ENCODE results near the gene PPM1L. TPM values are rescaled to one million over a fixed set of nuclear protein-coding genes. Genes with fewer than 3 reads are reported as not detected.
A peak's percentile ranks its signal among the peaks of the same experiment; 100 is the strongest.

Gene PPM1L
- total and polyA plus RNA-seq, 7 donors, result 6.2 to 76.1 (median 66.0) TPM

DNA sequence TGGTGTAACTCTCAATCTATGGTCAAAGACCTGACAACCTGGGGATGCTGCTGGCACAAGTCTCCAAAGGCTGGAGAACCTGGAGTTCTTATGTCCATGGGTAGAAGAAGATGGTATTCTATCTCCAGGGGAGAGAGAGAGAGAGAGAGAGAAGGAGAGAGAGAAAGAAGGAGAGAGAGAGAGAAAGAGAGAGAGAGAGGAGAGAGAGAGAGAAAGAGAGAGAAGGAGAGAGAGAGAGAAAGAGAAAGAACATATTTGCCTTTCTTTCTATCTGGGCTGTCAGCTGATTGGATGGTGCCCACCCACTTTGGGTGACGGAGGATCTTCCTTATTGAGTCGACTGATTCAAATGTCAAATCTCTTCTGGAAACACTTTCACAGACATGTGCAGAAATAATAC is 84.6 kb downstream of the PPM1L start:
- TF ChIP-seq, protein P1, sequence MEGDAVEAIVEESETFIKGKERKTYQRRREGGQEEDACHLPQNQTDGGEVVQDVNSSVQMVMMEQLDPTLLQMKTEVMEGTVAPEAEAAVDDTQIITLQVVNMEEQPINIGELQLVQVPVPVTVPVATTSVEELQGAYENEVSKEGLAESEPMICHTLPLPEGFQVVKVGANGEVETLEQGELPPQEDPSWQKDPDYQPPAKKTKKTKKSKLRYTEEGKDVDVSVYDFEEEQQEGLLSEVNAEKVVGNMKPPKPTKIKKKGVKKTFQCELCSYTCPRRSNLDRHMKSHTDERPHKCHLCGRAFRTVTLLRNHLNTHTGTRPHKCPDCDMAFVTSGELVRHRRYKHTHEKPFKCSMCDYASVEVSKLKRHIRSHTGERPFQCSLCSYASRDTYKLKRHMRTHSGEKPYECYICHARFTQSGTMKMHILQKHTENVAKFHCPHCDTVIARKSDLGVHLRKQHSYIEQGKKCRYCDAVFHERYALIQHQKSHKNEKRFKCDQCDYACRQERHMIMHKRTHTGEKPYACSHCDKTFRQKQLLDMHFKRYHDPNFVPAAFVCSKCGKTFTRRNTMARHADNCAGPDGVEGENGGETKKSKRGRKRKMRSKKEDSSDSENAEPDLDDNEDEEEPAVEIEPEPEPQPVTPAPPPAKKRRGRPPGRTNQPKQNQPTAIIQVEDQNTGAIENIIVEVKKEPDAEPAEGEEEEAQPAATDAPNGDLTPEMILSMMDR (IDR thresholded peaks at IDR 0.05), result no peak
- no peak overlapping the region for H3K4me3 ChIP-seq
- WGBS, 3 donors, result 52 to 71% (median 55%) methylated on average over 2 of the region's 2 CpGs

DNA sequence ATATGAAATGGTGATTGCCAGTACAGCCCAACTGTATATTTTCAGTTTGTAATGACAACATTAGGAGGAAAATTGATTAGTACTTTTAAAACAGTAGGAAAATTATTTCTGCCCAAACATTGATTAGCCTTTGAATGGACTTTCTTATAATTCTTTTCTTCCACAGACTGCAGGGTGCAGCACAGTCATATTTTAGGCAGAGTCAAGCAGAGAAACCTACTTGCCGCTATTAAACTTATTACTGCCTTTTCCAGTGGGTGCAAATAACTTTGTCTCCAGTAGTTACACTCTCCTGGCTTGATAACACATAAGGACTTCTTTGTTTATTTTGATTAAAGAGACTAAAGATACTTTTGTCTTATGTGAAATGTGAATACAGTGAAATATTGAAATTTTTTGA is 85.4 kb downstream of the PPM1L start:
- H3K4me1 ChIP-seq, result peaks cover 35% of the 10 kb centered on the region
- intact Hi-C loops (cut with DNase I), result loop anchor here in 1 of 2 donors (5.0 kb wide), 2 partner anchors 41 to 101 kb away; no protein-coding TSS in a partner anchor
- TF ChIP-seq, protein P1 (IDR thresholded peaks at IDR 0.05), result peak; percentile 18
- peak overlapping the region; percentile 71 for H3K27ac ChIP-seq
- no peaks in the 10 kb centered on the region for H3K27me3 ChIP-seq (ENCODE audit: insufficient read depth in 3 of 3, low read length in 2 of 3)
- no peaks in the 10 kb centered on the region for H3K9me3 ChIP-seq
- DNase-seq, result no peak
- no peak overlapping the region for H3K4me3 ChIP-seq
- peak in 3 of 4 donors; percentile 47 to 61 (median 53) for ATAC-seq
- WGBS, 3 donors, result 75 to 81% (median 79%) methylated on average over 1 of the region's 1 CpG
- H3K36me3 ChIP-seq (ENCODE audit: insufficient read depth in 1 of 2, low read depth in 1 of 2), result no peaks in the 10 kb centered on the region

More for the DNA sequence above, 84.6 kb downstream of the PPM1L start:
- H3K36me3 ChIP-seq (ENCODE audit: insufficient read depth in 1 of 2, low read depth in 1 of 2), result no peaks in the 10 kb centered on the region
- ATAC-seq, result no peak
- intact Hi-C loops (cut with DNase I), result loop anchor here in 1 of 2 donors (5.0 kb wide), 2 partner anchors 42 to 102 kb away; no protein-coding TSS in a partner anchor
- no peaks in the 10 kb centered on the region for H3K27me3 ChIP-seq (ENCODE audit: insufficient read depth in 3 of 3, low read length in 2 of 3)
- no peaks in the 10 kb centered on the region for H3K9me3 ChIP-seq
- peak overlapping the region; percentile 71 for H3K27ac ChIP-seq
- DNase-seq, result no peak
- peaks cover 30% of the 10 kb centered on the region for H3K4me1 ChIP-seq

DNA sequence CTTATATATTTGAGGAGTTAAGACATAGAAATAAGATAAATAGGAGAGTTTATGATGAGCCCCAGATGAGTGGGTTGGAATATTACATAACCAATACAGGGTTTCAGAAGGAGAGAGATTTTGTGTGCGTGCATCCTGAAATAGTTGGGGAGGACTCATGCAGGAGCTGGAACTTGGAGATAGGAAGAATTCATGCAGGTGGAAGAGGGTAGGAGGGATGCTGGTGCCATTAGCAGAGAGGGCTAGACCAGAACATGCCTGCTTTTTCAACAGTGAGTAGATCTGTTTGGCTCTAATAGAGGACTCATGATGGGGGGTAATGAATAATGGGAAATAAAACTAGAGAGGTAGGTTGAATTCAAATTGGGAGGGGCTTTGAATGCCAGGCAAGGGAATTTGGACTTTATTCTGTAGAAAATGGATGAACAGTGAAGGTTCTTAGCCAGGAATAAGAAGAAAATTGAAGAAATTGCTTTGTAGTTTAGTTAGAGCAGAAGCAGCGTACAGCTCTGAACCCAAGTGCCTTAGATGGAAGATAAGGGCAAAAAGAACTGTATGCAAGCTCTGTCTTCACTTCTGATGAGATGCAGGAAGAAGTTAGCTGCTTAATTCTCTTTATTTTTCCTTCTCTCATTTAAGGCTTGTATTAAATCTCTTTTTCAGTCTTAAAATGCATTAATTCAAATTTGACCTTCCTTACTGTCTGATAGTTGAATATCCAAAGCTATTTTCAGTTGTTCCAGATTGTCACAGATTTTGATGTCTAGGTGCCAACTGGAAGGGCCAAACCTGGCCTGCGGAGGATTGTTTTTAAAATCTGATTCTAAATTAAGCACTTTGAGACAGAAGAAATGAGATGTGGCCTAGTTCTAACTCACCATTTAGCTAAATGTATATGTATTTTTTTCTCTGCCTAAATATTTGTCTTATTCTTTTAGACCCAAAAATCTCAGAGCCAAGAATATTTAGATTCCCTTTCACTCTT is 86.3 kb downstream of the PPM1L start:
- DNase-seq (no peak), ATAC-seq (peak in 3 of 4 donors; percentile 40 to 70 (median 45))
- Histone ChIP-seq H3K9me3 (no peaks in the 10 kb centered on the region), H3K27ac (peak overlapping the region; percentile 71), H3K27me3 (ENCODE audit: insufficient read depth in 3 of 3, low read length in 2 of 3) (no peaks in the 10 kb centered on the region), H3K4me3 (peak overlapping the region; percentile 36), H3K4me1 (peaks cover 37% of the 10 kb centered on the region), H3K36me3 (ENCODE audit: insufficient read depth in 1 of 2, low read depth in 1 of 2) (no peaks in the 10 kb centered on the region)
- TF ChIP-seq, protein P1 (IDR thresholded peaks at IDR 0.05), result no peak
- WGBS, 3 donors, result 56 to 72% (median 60%) methylated on average over 3 of the region's 3 CpGs
- intact Hi-C loops (cut with DNase I), result loop anchor here in 1 of 2 donors (5.0 kb wide), 2 partner anchors 40 to 100 kb away; no protein-coding TSS in a partner anchor

DNA sequence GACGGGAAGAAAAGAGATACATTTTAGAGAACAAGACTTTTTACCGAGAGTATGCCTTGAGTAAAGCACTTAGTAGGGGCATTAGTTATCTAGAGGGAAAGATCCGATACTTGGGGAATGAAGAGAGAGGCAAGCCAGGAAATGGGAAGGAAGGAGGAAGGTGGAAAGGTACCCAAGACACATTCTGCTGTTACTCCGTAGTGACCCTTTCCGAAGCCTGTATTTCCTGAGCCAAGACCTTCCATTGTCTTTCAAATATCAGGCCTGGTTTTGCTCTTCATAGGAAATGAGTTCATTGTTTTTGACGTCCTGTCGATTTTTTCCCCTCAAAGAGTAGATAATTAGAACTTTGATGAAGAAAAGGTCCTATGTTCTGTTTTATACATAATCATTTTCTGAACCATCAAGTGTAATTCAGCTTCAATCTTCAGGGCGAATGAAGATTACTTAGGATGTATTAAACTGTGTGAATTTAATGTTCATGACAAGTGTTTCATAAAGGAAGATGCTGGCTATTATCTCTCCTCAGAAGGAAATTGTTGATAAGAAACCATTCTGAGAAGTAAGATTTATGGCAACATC is 95.7 kb downstream of the PPM1L start:
- intact Hi-C loops (cut with DNase I), result loop anchor here in 1 of 2 donors (5.0 kb wide), 1 partner anchor 39 kb away; no protein-coding TSS in a partner anchor

More for the DNA sequence above, 95.7 kb downstream of the PPM1L start:
- Histone ChIP-seq H3K4me1 (peaks cover 15% of the 10 kb centered on the region), H3K4me3 (no peak overlapping the region), H3K27ac (no peak overlapping the region), H3K36me3 (ENCODE audit: insufficient read depth in 1 of 2, low read depth in 1 of 2) (no peaks in the 10 kb centered on the region), H3K27me3 (ENCODE audit: insufficient read depth in 3 of 3, low read length in 2 of 3) (no peaks in the 10 kb centered on the region), H3K9me3 (no peaks in the 10 kb centered on the region)
- DNase-seq, result no peak
- no peak for ATAC-seq
- TF ChIP-seq, protein P1 (IDR thresholded peaks at IDR 0.05), result no peak
- 77 to 85% (median 80%) methylated on average over 8 of the region's 8 CpGs for WGBS, 3 donors

All from psoas muscle (tissue), 8 donors.